Mesenchymal stem cell (in vitro differentiated cells and primary cell): ENCODE results near the gene PODXL2.

ENCODE experiments used
- DNase-seq: peaks from one replicate; pipeline ENCODE4 v3.0.0-alpha.2; 2013
- H2AFZ ChIP-seq: one replicate; pipeline ENCODE4 v1.6.1; 2013; ENCODE audit warnings: low read depth, mild to moderate bottlenecking, control low read depth, inconsistent platforms, low read length, moderate library complexity
- H2AK5ac ChIP-seq: 2 replicates; pipeline ENCODE4 v1.6.1; 2013; ENCODE audit warnings: low read length, moderate library complexity, mild to moderate bottlenecking, inconsistent platforms; ENCODE audit not compliant: severe bottlenecking
- H2BK120ac ChIP-seq: one replicate; pipeline ENCODE4 v1.6.1; 2013; ENCODE audit warnings: low read depth, mild to moderate bottlenecking, inconsistent platforms, low read length, moderate library complexity
- H2BK12ac ChIP-seq, 2 experiments: one replicate each; pipeline ENCODE4 v1.6.1; 2013; ENCODE audit warnings: inconsistent platforms in 2 of 2, low read length in 2 of 2, mild to moderate bottlenecking in 2 of 2, moderate library complexity in 2 of 2, control low read depth in 1 of 2
- H2BK15ac ChIP-seq: one replicate; pipeline ENCODE4 v1.6.1; 2013; ENCODE audit warnings: mild to moderate bottlenecking, low read depth, inconsistent platforms; ENCODE audit not compliant: poor library complexity, severe bottlenecking
- H2BK5ac ChIP-seq: 2 replicates; pipeline ENCODE4 v1.6.1; 2013; ENCODE audit warnings: low read depth, mild to moderate bottlenecking, low read length, control low read depth, inconsistent platforms; ENCODE audit not compliant: poor library complexity, severe bottlenecking
- H3K14ac ChIP-seq, 2 experiments: one replicate each; pipeline ENCODE4 v1.6.1; 2013; ENCODE audit warnings: inconsistent platforms in 2 of 2, low read length in 2 of 2, control low read depth in 1 of 2, mild to moderate bottlenecking in 1 of 2, moderate library complexity in 1 of 2
- H3K18ac ChIP-seq, 2 experiments: one replicate each; pipeline ENCODE4 v1.6.1; 2013; ENCODE audit warnings: inconsistent platforms in 2 of 2, low read length in 2 of 2, control low read depth in 1 of 2, low read depth in 1 of 2, mild to moderate bottlenecking in 1 of 2
- H3K23ac ChIP-seq, 2 experiments: one replicate each; pipeline ENCODE4 v1.6.1; 2013; ENCODE audit warnings: inconsistent platforms in 2 of 2, low read length in 2 of 2, mild to moderate bottlenecking in 2 of 2, moderate library complexity in 2 of 2, control low read depth in 1 of 2
- H3K27ac ChIP-seq: 2 replicates; pipeline ENCODE4 v1.5.1; 2013; ENCODE audit warnings: mild to moderate bottlenecking, moderate library complexity, low read length, control low read depth, inconsistent platforms; ENCODE audit not compliant: poor library complexity, severe bottlenecking
- H3K27me3 ChIP-seq, 2 experiments: 2 replicates each; pipeline versions ENCODE4 v1.6.1 to v1.7.0; 2013; ENCODE audit warnings: low read length in 2 of 2, mild to moderate bottlenecking in 2 of 2, moderate library complexity in 2 of 2, control low read depth in 1 of 2, inconsistent platforms in 1 of 2; ENCODE audit not compliant: control insufficient read depth in 1 of 2, insufficient read depth in 1 of 2
- H3K36me3 ChIP-seq, 2 experiments: 2 replicates each; pipeline versions ENCODE4 v1.6.1 to v1.7.0; 2013; ENCODE audit warnings: low read length in 2 of 2, control low read depth in 1 of 2, inconsistent platforms in 1 of 2, low read depth in 1 of 2, mild to moderate bottlenecking in 1 of 2; ENCODE audit not compliant: insufficient read depth in 2 of 2, control insufficient read depth in 1 of 2
- H3K4ac ChIP-seq, 2 experiments: one replicate each; pipeline ENCODE4 v1.6.1; 2013; ENCODE audit warnings: inconsistent platforms in 2 of 2, low read length in 2 of 2, mild to moderate bottlenecking in 2 of 2, moderate library complexity in 2 of 2, control low read depth in 1 of 2, low read depth in 1 of 2
- H3K4me1 ChIP-seq: 2 replicates; pipeline ENCODE4 v1.6.1; 2013; ENCODE audit warnings: low read depth, low read length, control low read depth; ENCODE audit not compliant: control insufficient read depth, insufficient read depth
- H3K4me2 ChIP-seq: 2 replicates; pipeline ENCODE4 v1.6.1; 2013; ENCODE audit warnings: low read length, mild to moderate bottlenecking, inconsistent platforms; ENCODE audit not compliant: poor library complexity, severe bottlenecking
- H3K4me3 ChIP-seq, 2 experiments: 2 replicates each; pipeline versions ENCODE4 v1.5.1 to v1.7.0; 2013; ENCODE audit warnings: low read length in 2 of 2, mild to moderate bottlenecking in 2 of 2, control low read depth in 1 of 2, low read depth in 1 of 2; ENCODE audit not compliant: insufficient read depth in 1 of 2
- H3K79me1 ChIP-seq: replicated peaks from 2 replicates; pipeline ENCODE4 v1.6.1; 2013; ENCODE audit warnings: mild to moderate bottlenecking, control low read depth, low read length, inconsistent platforms; ENCODE audit not compliant: poor library complexity, severe bottlenecking
- H3K9ac ChIP-seq: 2 replicates; pipeline ENCODE4 v1.7.0; 2013; ENCODE audit warnings: mild to moderate bottlenecking, low read length, moderate library complexity
- H3K9me3 ChIP-seq: 2 replicates; pipeline ENCODE4 v1.7.0; 2013; ENCODE audit warnings: mild to moderate bottlenecking, low read length; ENCODE audit not compliant: control insufficient read depth
- H4K8ac ChIP-seq: one replicate; pipeline ENCODE4 v1.6.1; 2013; ENCODE audit warnings: inconsistent platforms, mild to moderate bottlenecking, low read length, moderate library complexity
- H4K91ac ChIP-seq: one replicate; pipeline ENCODE4 v1.6.1; 2013; ENCODE audit warnings: mild to moderate bottlenecking, low read length, inconsistent platforms
- whole genome bisulfite sequencing: methylation state at CpG from one replicate; pipeline ENCODE4 v1.1.7; 2013; ENCODE audit warnings: mixed read lengths; 5-methylcytosine and 5-hydroxymethylcytosine counted together

Gene PODXL2

DNA sequence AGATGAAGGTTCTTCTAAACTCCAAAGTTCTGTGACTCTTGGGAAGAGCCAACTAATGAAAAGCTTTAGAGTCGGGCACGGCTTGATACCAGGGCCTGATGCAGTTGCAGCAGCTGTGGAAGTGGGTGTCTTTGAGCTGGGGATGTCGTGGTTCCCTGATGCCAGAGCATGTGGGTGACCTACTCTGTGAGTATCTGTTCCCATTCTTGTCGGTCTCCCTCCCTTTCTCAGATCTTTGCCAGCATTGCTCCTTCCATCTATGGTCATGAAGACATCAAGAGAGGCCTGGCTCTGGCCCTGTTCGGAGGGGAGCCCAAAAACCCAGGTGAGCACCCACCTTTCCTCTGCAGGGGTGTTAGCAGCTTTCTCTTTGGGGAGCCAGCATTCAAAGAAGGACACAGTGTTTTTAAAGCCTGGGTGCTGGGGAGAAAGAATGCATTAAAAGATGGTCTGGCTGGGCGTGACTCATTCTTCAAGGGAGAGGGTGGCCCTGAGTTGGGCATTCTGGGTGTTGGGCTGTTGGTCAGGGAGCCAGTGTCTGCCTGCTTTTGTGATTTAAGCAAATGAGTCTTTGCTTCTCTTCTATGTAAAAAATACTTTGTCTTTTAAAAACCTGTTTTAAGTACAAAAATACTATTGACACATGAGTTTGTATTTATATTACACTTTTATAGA is 13.2 kb upstream of the PODXL2 start:
- no peak for DNase-seq

DNA sequence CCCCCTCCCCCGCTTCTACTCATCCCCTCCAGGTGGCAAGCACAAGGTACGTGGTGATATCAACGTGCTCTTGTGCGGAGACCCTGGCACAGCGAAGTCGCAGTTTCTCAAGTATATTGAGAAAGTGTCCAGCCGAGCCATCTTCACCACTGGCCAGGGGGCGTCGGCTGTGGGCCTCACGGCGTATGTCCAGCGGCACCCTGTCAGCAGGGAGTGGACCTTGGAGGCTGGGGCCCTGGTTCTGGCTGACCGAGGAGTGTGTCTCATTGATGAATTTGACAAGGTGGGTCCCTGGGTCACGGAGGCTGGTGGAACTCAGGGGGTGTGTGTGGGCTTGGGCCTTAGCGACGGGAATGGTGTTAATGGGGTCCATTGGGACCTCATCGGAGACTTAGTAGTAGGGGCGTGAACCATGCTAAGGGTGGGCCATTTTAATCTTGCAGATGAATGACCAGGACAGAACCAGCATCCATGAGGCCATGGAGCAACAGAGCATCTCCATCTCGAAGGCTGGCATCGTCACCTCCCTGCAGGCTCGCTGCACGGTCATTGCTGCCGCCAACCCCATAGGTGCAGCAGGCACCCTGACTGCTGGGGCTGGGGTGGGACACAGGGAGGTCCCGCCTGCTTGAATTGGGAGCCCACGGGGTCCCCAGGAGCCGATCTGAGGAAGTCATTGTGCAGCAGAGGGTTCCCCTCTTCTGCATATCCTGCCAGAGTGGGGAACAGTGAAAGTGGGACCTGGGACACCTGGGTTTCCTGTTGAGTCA is 12.0 kb upstream of the PODXL2 start:
- H2BK12ac ChIP-seq = no peak overlapping the region
- no peak overlapping the region for H3K23ac ChIP-seq
- H2AFZ ChIP-seq = no peak overlapping the region
- H3K9ac ChIP-seq = no peak overlapping the region
- H2BK15ac ChIP-seq = no peak overlapping the region
- no peak overlapping the region for H3K27ac ChIP-seq
- no peaks in the 10 kb centered on the region for H3K9me3 ChIP-seq
- H3K18ac ChIP-seq = no peak overlapping the region
- H3K14ac ChIP-seq = no peak overlapping the region
- H2BK120ac ChIP-seq = no peak overlapping the region
- no peak overlapping the region for H3K4me3 ChIP-seq
- WGBS = 96% methylated on average over 26 of the region's 26 CpGs
- no peak overlapping the region for H4K91ac ChIP-seq
- peaks cover 12% of the 10 kb centered on the region for H3K4me1 ChIP-seq
- DNase-seq = no peak
- H3K79me1 ChIP-seq = no peaks in the 10 kb centered on the region
- no peak overlapping the region for H2AK5ac ChIP-seq
- H3K36me3 ChIP-seq = peaks cover 49 to 53% of the 10 kb centered on the region in 2 experiments
- no peak overlapping the region for H3K4me2 ChIP-seq
- H2BK5ac ChIP-seq = no peak overlapping the region
- H3K27me3 ChIP-seq = no peaks in the 10 kb centered on the region
- no peak overlapping the region for H3K4ac ChIP-seq
- H4K8ac ChIP-seq = no peak overlapping the region

More for the DNA sequence above, 13.2 kb upstream of the PODXL2 start:
- no peak overlapping the region for H3K4ac ChIP-seq
- no peak overlapping the region for H3K9ac ChIP-seq
- no peaks in the 10 kb centered on the region for H3K27me3 ChIP-seq
- H3K14ac ChIP-seq = no peak overlapping the region
- no peak overlapping the region for H2BK5ac ChIP-seq
- no peak overlapping the region for H4K8ac ChIP-seq
- no peak overlapping the region for H3K4me2 ChIP-seq
- no peaks in the 10 kb centered on the region for H3K9me3 ChIP-seq
- no peak overlapping the region for H2BK120ac ChIP-seq
- no peak overlapping the region for H3K23ac ChIP-seq
- no peak overlapping the region for H3K27ac ChIP-seq
- H2BK15ac ChIP-seq = no peak overlapping the region
- H3K36me3 ChIP-seq = peaks cover 39 to 47% of the 10 kb centered on the region in 2 experiments
- no peak overlapping the region for H2AK5ac ChIP-seq
- no peak overlapping the region for H2BK12ac ChIP-seq
- no peak overlapping the region for H3K4me3 ChIP-seq
- no peak overlapping the region for H4K91ac ChIP-seq
- 94% methylated on average over 5 of the region's 6 CpGs for WGBS
- H3K79me1 ChIP-seq = peaks cover 2% of the 10 kb centered on the region
- H2AFZ ChIP-seq = no peak overlapping the region
- H3K18ac ChIP-seq = no peak overlapping the region
- peaks cover 12% of the 10 kb centered on the region for H3K4me1 ChIP-seq

DNA sequence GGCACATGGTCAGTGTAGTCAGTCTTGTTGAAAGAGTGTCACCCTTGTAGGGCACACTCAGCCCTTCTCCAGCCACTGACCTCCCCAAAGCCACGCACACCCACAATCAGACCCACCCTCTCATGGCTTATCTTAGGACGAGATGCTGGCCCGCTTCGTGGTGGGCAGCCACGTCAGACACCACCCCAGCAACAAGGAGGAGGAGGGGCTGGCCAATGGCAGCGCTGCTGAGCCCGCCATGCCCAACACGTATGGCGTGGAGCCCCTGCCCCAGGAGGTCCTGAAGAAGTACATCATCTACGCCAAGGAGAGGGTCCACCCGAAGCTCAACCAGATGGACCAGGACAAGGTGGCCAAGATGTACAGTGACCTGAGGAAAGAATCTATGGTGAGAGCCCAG is 10.1 kb upstream of the PODXL2 start:
- Histone ChIP-seq H4K8ac (no peak overlapping the region), H2AFZ (no peak overlapping the region), H2BK120ac (no peak overlapping the region), H3K27me3 (no peaks in the 10 kb centered on the region), H3K4me2 (no peak overlapping the region), H3K14ac (no peak overlapping the region), H3K23ac (no peak overlapping the region), H2BK15ac (no peak overlapping the region), H3K18ac (no peak overlapping the region), H3K9me3 (no peaks in the 10 kb centered on the region), H3K4ac (no peak overlapping the region), H3K4me3 (peak overlapping the region in 1 of 2 experiments; percentile 3), H2BK12ac (no peak overlapping the region), H4K91ac (no peak overlapping the region), H3K4me1 (peaks cover 8% of the 10 kb centered on the region), H3K27ac (no peak overlapping the region), H3K9ac (no peak overlapping the region), H2AK5ac (no peak overlapping the region), H3K36me3 (peaks cover 55 to 59% of the 10 kb centered on the region in 2 experiments), H3K79me1 (no peaks in the 10 kb centered on the region), H2BK5ac (no peak overlapping the region)
- DNase-seq = no peak
- WGBS = 97% methylated on average over 11 of the region's 11 CpGs

DNA sequence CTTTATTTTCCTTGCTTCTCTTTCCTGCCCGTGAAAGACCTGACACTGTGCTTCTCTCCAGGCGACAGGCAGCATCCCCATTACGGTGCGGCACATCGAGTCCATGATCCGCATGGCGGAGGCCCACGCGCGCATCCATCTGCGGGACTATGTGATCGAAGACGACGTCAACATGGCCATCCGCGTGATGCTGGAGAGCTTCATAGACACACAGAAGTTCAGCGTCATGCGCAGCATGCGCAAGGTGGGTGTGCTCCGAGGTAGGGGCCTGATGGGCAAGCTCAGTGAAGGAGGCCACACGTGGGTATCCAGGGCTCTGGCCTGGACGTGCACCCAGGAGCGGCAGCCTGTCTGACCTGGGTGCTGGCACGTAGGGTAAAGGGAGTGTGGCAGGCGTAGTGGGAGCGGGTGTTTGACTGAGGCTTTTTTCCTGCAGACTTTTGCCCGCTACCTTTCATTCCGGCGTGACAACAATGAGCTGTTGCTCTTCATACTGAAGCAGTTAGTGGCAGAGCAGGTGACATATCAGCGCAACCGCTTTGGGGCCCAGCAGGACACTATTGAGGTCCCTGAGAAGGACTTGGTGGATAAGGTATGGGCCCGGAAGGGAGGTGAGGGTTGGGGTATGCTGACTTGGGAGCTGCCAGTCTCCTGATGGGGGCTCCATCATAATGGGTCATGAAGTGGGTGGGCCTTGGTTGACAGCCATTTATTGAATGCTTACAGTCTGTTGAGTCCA is 8.2 kb upstream of the PODXL2 start:
- H3K4me3 ChIP-seq = no peak overlapping the region
- H3K36me3 ChIP-seq = peaks cover 55 to 59% of the 10 kb centered on the region in 2 experiments
- no peak overlapping the region for H3K9ac ChIP-seq
- no peak overlapping the region for H3K4me2 ChIP-seq
- H3K4ac ChIP-seq = no peak overlapping the region
- no peak overlapping the region for H2BK15ac ChIP-seq
- H2BK5ac ChIP-seq = no peak overlapping the region
- no peak for DNase-seq
- H3K9me3 ChIP-seq = no peaks in the 10 kb centered on the region
- H3K23ac ChIP-seq = no peak overlapping the region
- H3K4me1 ChIP-seq = peaks cover under 1% of the 10 kb centered on the region
- no peak overlapping the region for H2BK12ac ChIP-seq
- no peak overlapping the region for H2BK120ac ChIP-seq
- no peak overlapping the region for H2AK5ac ChIP-seq
- no peaks in the 10 kb centered on the region for H3K27me3 ChIP-seq
- H3K27ac ChIP-seq = no peak overlapping the region
- no peak overlapping the region for H4K8ac ChIP-seq
- H3K18ac ChIP-seq = no peak overlapping the region
- WGBS = 97% methylated on average over 32 of the region's 32 CpGs
- no peak overlapping the region for H3K14ac ChIP-seq
- H2AFZ ChIP-seq = no peak overlapping the region
- H4K91ac ChIP-seq = no peak overlapping the region
- no peaks in the 10 kb centered on the region for H3K79me1 ChIP-seq
